IMR-90 (cell line): Measurements from ENCODE around the gene ZNF592. TPM values are rescaled to one million over a fixed set of nuclear protein-coding genes. Genes with fewer than 3 reads are reported as not detected.

Experiments used
- ATAC-seq: fragments of 200-7000 bp; cut with Tn5 transposase; 2 replicates; pipeline ENCODE4 v1.9.1; 2020; ENCODE audit warnings: low read depth, mild to moderate bottlenecking, moderate library complexity
- Bru-seq: library from RNA; stranded (reverse); fragments of 400-500 nt; gene quantifications from one replicate; lab custom pipeline; 2021; lab: Mats Ljungman, UMichigan
- BruChase-seq, 2 experiments: library from RNA; stranded (reverse); fragments of 400-500 nt; gene quantifications; one replicate each; lab custom pipeline; 2021; lab: Mats Ljungman, UMichigan
- BruUV-seq: library from RNA; stranded (reverse); fragments of 400-500 nt; replicated peaks from 2 replicates; lab custom pipeline; 2021; lab: Mats Ljungman, UMichigan
- CTCF ChIA-PET: fragments of 300-600 bp; formaldehyde crosslinking; extraction: SDS; loops from one replicate; lab custom pipeline; 2021; ENCODE audit warnings: antibody characterized with exemption; lab: Yijun Ruan, JAX
- POLR2A ChIA-PET: fragments of 300-600 bp; sonication (Branson Sonifier 250); formaldehyde crosslinking; loops from one replicate; lab custom pipeline; 2022; ENCODE audit warnings: antibody characterized with exemption; ENCODE audit not compliant: unreplicated experiment; lab: Charles Lee
- DNase-seq: peaks from one replicate; pipeline ENCODE4 v3.0.0; 2013
- H2AFZ ChIP-seq: replicated peaks from 2 replicates; pipeline ENCODE3; 2013; ENCODE audit warnings: low read length, mild to moderate bottlenecking; ENCODE audit not compliant: poor library complexity
- H2AK5ac ChIP-seq: 2 replicates; pipeline ENCODE4 v1.6.1; 2013; ENCODE audit warnings: low read depth, low read length, inconsistent platforms
- H2AK9ac ChIP-seq: replicated peaks from 2 replicates; pipeline ENCODE3; 2013; ENCODE audit warnings: mild to moderate bottlenecking, low read depth, low read length, moderate library complexity; ENCODE audit not compliant: poor library complexity
- H2BK120ac ChIP-seq: 2 replicates; pipeline ENCODE4 v1.6.1; 2013; ENCODE audit warnings: low read depth, low read length, inconsistent platforms
- H2BK15ac ChIP-seq: 3 replicates; pipeline ENCODE4 v1.6.1; 2013; ENCODE audit warnings: low read depth, low read length, inconsistent platforms
- H2BK20ac ChIP-seq: 2 replicates; pipeline ENCODE4 v1.6.1; 2013; ENCODE audit warnings: low read depth, mild to moderate bottlenecking, inconsistent platforms, low read length, moderate library complexity
- H2BK5ac ChIP-seq: 2 replicates; pipeline ENCODE4 v1.6.1; 2013; ENCODE audit warnings: mild to moderate bottlenecking, low read depth, low read length, inconsistent platforms; ENCODE audit not compliant: poor library complexity, severe bottlenecking
- H3K14ac ChIP-seq: replicated peaks from 2 replicates; pipeline ENCODE4 v1.6.1; 2013; ENCODE audit warnings: low read depth, low read length, inconsistent platforms
- H3K18ac ChIP-seq: 2 replicates; pipeline ENCODE4 v1.6.1; 2013; ENCODE audit warnings: low read depth, low read length, control low read depth
- H3K23ac ChIP-seq: 2 replicates; pipeline ENCODE4 v1.6.1; 2013; ENCODE audit warnings: low read depth, low read length, inconsistent platforms
- H3K27ac ChIP-seq: 2 replicates; pipeline ENCODE4 v1.5.1; 2013; ENCODE audit warnings: mild to moderate bottlenecking, control low read depth, low read length; ENCODE audit not compliant: insufficient read depth
- H3K27me3 ChIP-seq: 2 replicates; pipeline ENCODE4 v1.6.1; 2013; ENCODE audit warnings: low read length; ENCODE audit not compliant: control insufficient read depth, insufficient read depth
- H3K36me3 ChIP-seq: 2 replicates; pipeline ENCODE4 v1.6.1; 2013; ENCODE audit warnings: low read length, mixed read lengths; ENCODE audit not compliant: control insufficient read depth, insufficient read depth
- H3K4ac ChIP-seq: 2 replicates; pipeline ENCODE4 v1.6.1; 2013; ENCODE audit warnings: low read depth, low read length, inconsistent platforms
- H3K4me1 ChIP-seq: 2 replicates; pipeline ENCODE4 v1.6.1; 2013; ENCODE audit warnings: low read length, mixed read lengths; ENCODE audit not compliant: control insufficient read depth, insufficient read depth
- H3K4me2 ChIP-seq: 2 replicates; pipeline ENCODE4 v1.6.1; 2013; ENCODE audit warnings: low read depth, mild to moderate bottlenecking, control low read depth, low read length, moderate library complexity
- H3K4me3 ChIP-seq: 2 replicates; pipeline ENCODE4 v1.5.1; 2013; ENCODE audit warnings: low read depth, mild to moderate bottlenecking, control low read depth, low read length, moderate library complexity; ENCODE audit not compliant: insufficient read depth
- H3K56ac ChIP-seq: 2 replicates; pipeline ENCODE4 v1.6.1; 2013; ENCODE audit warnings: low read length, inconsistent platforms; ENCODE audit not compliant: insufficient read depth; ENCODE audit errors: extremely low read depth
- H3K79me1 ChIP-seq, 2 experiments: 2 replicates each; pipeline ENCODE4 v1.6.1; 2013; ENCODE audit warnings: low read length in 2 of 2, inconsistent platforms in 1 of 2, low read depth in 1 of 2
- H3K9ac ChIP-seq: 2 replicates; pipeline ENCODE4 v1.6.1; 2013; ENCODE audit warnings: low read depth, low read length, control low read depth
- H3K9me1 ChIP-seq: 2 replicates; pipeline ENCODE4 v1.6.1; 2013; ENCODE audit warnings: low read length, inconsistent platforms; ENCODE audit not compliant: insufficient read depth
- H3K9me3 ChIP-seq: 2 replicates; pipeline ENCODE4 v1.6.1; 2013; ENCODE audit warnings: low read length; ENCODE audit not compliant: control insufficient read depth, insufficient read depth
- H4K20me1 ChIP-seq: 2 replicates; pipeline ENCODE4 v1.6.1; 2013; ENCODE audit warnings: low read length, inconsistent platforms; ENCODE audit not compliant: insufficient read depth
- H4K5ac ChIP-seq: 2 replicates; pipeline ENCODE4 v1.6.1; 2013; ENCODE audit warnings: mild to moderate bottlenecking, low read depth, low read length, control low read depth
- H4K8ac ChIP-seq, 2 experiments: 2 replicates each; pipeline ENCODE4 v1.6.1; 2013; ENCODE audit warnings: low read depth in 2 of 2, low read length in 2 of 2, control low read depth in 1 of 2, inconsistent platforms in 1 of 2
- H4K91ac ChIP-seq: 2 replicates; pipeline ENCODE4 v1.6.1; 2013; ENCODE audit warnings: low read depth, low read length, inconsistent platforms; ENCODE audit not compliant: insufficient read depth
- BHLHE40 ChIP-seq: fragments of 150-350 bp; IDR thresholded peaks from 2 replicates; pipeline ENCODE4 v1.6.1; 2016; ENCODE audit warnings: mild to moderate bottlenecking, low read depth, low read length
- CTCF ChIP-seq: conservative IDR thresholded peaks from 2 replicates; pipeline ENCODE4 v1.5.1; 2012; ENCODE audit warnings: mild to moderate bottlenecking, low read depth, low read length, improper control_type of control experiment
- MAZ ChIP-seq: IDR thresholded peaks from 2 replicates; pipeline ENCODE4 v1.6.1; 2012; ENCODE audit warnings: low read depth, mild to moderate bottlenecking, low read length, improper control_type of control experiment, moderate library complexity, borderline replicate concordance
- MXI1 ChIP-seq: IDR thresholded peaks from 2 replicates; pipeline ENCODE4 v1.6.1; 2012; ENCODE audit warnings: low read depth, mild to moderate bottlenecking, low read length, moderate library complexity, borderline replicate concordance
- RAD21 ChIP-seq: IDR thresholded peaks from 2 replicates; pipeline ENCODE4 v1.6.1; 2012; ENCODE audit warnings: low read length, improper control_type of control experiment
- RFX5 ChIP-seq: IDR thresholded peaks from 2 replicates; pipeline ENCODE4 v1.8.0; 2012; ENCODE audit warnings: low read depth, mild to moderate bottlenecking, low read length, moderate library complexity
- SMC3 ChIP-seq: fragments of 150-350 bp; IDR thresholded peaks from 2 replicates; pipeline ENCODE4 v1.6.1; 2016; ENCODE audit warnings: low read depth, mild to moderate bottlenecking, antibody characterized with exemption, low read length, moderate library complexity
- WGBS, 2 experiments: methylation state at CpG; one replicate each; pipeline versions ENCODE4 v1.1.5 to v1.1.7; 2013; ENCODE audit warnings: missing lambda C conversion rate in 2 of 2; ENCODE audit not compliant: insufficient read length in 1 of 2; ENCODE audit errors: extremely low coverage in 2 of 2; 5-methylcytosine and 5-hydroxymethylcytosine counted together
- dilution Hi-C: fragments of 300-500 bp; cut with HindIII; formaldehyde crosslinking; loops from one replicate; pipeline ENCODE4 v1.14.3; 2018; ENCODE audit warnings: low sequenced_read_pairs; ENCODE audit not compliant: unreplicated experiment
- in situ Hi-C: fragments of 300-500 bp; cut with MboI; formaldehyde crosslinking; loops from 3 replicates; pipeline ENCODE4 v1.14.3; 2019; ENCODE audit warnings: low sequenced_read_pairs, inconsistent platforms, mixed read lengths
- intact Hi-C: fragments of 100-400 bp; cut with micrococcal nuclease; formaldehyde crosslinking; loops from 2 replicates; pipeline ENCODE4 v1.10.0; 2022
- long read RNA-seq: library from polyadenylated mRNA; unstranded; transcript quantifications from one replicate; pipeline ENCODE4 v2.0.0, GENCODE V29; 2021; ENCODE audit not compliant: unreplicated experiment
- polyA plus RNA-seq, 3 experiments: library from polyadenylated mRNA; depleted of rRNA; stranded (reverse); fragments of >200 nt; gene quantifications; 2 replicates each; pipeline ENCODE4 v1.2.3, GENCODE V29; 2012; ENCODE audit warnings: low replicate concordance in 1 of 3
- total RNA-seq: library from RNA; depleted of rRNA; stranded (reverse); fragments of >200 nt; gene quantifications from 2 replicates; pipeline ENCODE4 v1.2.3, GENCODE V29; 2012; rRNA removed

Gene ZNF592
- total RNA-seq (4.2 and 4.3 TPM in 2 replicates), polyA plus RNA-seq (2012; rRNA removed) (10.2 and 11.5 TPM in 2 replicates), Bru-seq, nascent RNA (percentile 79 among the genes with signal in this experiment), BruChase-seq, experiment 1, labeled RNA remaining after a 6-hour chase (percentile 84 among the genes with signal in this experiment), BruChase-seq, experiment 2, labeled RNA remaining after a 2-hour chase (percentile 81 among the genes with signal in this experiment)
- polyA plus RNA-seq (2012; cell fraction: cytosol; rRNA removed), result 5.6 and 7.5 TPM in 2 replicates
- polyA plus RNA-seq (2012; cell fraction: nucleus; rRNA removed; ENCODE audit: low replicate concordance), result 19.3 and 29.4 TPM in 2 replicates
- long read RNA-seq, full-length matches to known transcripts, result 3 of 12 reads
- long read RNA-seq, partial matches to known transcripts, result 2 of 12 reads
- long read RNA-seq, other reads (novel, unspliced or antisense), result 7 of 12 reads

GRCh38 chr15:84748274-84749110, at the start of gene ZNF592:
Gene ZNF592 (plus strand): TSS chr15:84748592. CDS start chr15:84782676, 34,084 bp downstream.
- TF ChIP-seq RFX5 (no peak), MAZ (peak; percentile 50; the same call in 1 of the 2 replicates), BHLHE40 (no peak), CTCF (peak; percentile 33), RAD21 (peak; percentile 22; the same call in 1 of the 2 replicates), SMC3 (peak; percentile 20; the same call in 1 of the 2 replicates), MXI1 (no peak)
- H3K79me1 ChIP-seq, result peaks cover 16 to 58% of the 10 kb centered on the region in 2 experiments
- peak within 1 kb of the TSS; percentile 99 for H2AFZ ChIP-seq
- H3K36me3 ChIP-seq, result no peaks in the 10 kb centered on the region
- ATAC-seq, result peak; percentile 85
- H3K9ac ChIP-seq, result peak within 1 kb of the TSS; percentile 98
- CTCF ChIA-PET, result no interaction called here
- peak within 1 kb of the TSS; percentile 81 for H2AK5ac ChIP-seq
- no peaks in the 10 kb centered on the region for H3K9me3 ChIP-seq
- DNase-seq, result peak; percentile 70
- no TSS peak for BruUV-seq
- H3K4me2 ChIP-seq, result peak within 1 kb of the TSS; percentile 98
- H4K5ac ChIP-seq, result peak within 1 kb of the TSS; percentile 48
- peak within 1 kb of the TSS; percentile 87 for H3K4ac ChIP-seq
- H2BK15ac ChIP-seq, result peak within 1 kb of the TSS; percentile 52; the same call in 1 of the 3 replicates
- dilution Hi-C loops (no loop called here), intact Hi-C loops (loop anchor here (1.0 to 10.0 kb wide), 2 partner anchors 94 to 176 kb away; partner anchors contain the start of gene WDR73), in situ Hi-C loops (no loop called here)
- peak within 1 kb of the TSS; percentile 97 for H2AK9ac ChIP-seq
- H4K20me1 ChIP-seq, result peaks cover 41% of the 10 kb centered on the region
- H3K9me1 ChIP-seq, result peaks cover 8% of the 10 kb centered on the region
- peak within 1 kb of the TSS; percentile 80 for H3K56ac ChIP-seq
- peak within 1 kb of the TSS; percentile 90 for H2BK5ac ChIP-seq
- H3K27ac ChIP-seq, result peak within 1 kb of the TSS; percentile 92
- H3K23ac ChIP-seq, result peak within 1 kb of the TSS; percentile 83
- peak within 1 kb of the TSS; percentile 77 to 87 for H4K8ac ChIP-seq
- no peaks in the 10 kb centered on the region for H3K27me3 ChIP-seq
- POLR2A ChIA-PET, result no interaction called here
- 0% methylated on average over 37 of the region's 127 CpGs; no CpG with 5 or more reads in 1 of the 2 experiments for WGBS, 2 experiments
- peaks cover 12% of the 10 kb centered on the region for H3K4me1 ChIP-seq
- peak within 1 kb of the TSS; percentile 99 for H3K4me3 ChIP-seq
- H2BK20ac ChIP-seq, result no peak within 1 kb of the TSS
- H3K14ac ChIP-seq, result peak within 1 kb of the TSS; percentile 95
- H4K91ac ChIP-seq, result peak within 1 kb of the TSS; percentile 76
- peak within 1 kb of the TSS; percentile 61; the same call in 1 of the 2 replicates for H2BK120ac ChIP-seq
- H3K18ac ChIP-seq, result peak within 1 kb of the TSS; percentile 55
